Naive B cell (primary cell): ENCODE measurements around the gene GLIS1. TPM values are rescaled to one million over a fixed set of nuclear protein-coding genes. Genes with fewer than 3 reads are reported as not detected.

Experiments used
- ATAC-seq, 2 donors: fragments of 150-1000 bp; cut with Tn5 transposase; 2 replicates each; pipeline ENCODE4 v1.10.0; 2021; ENCODE audit warnings: low read depth in 2 of 2, mild to moderate bottlenecking in 2 of 2, moderate library complexity in 2 of 2
- DNase-seq: peaks from one replicate; pipeline ENCODE4 v3.0.0; 2022
- H3K27ac Mint-ChIP-seq, 6 donors: one replicate each; pipeline ENCODE4 v1.8.0; 2020 to 2022; ENCODE audit warnings: mild to moderate bottlenecking in 6 of 6, mixed read lengths in 6 of 6, moderate library complexity in 5 of 6, inconsistent platforms in 2 of 6
- H3K27me3 Mint-ChIP-seq, 3 donors: one replicate each; pipeline ENCODE4 v1.8.0; 2021 to 2022; ENCODE audit warnings: mixed read lengths in 3 of 3, mild to moderate bottlenecking in 1 of 3
- H3K36me3 Mint-ChIP-seq, 2 donors: one replicate each; pipeline ENCODE4 v1.8.0; 2020 to 2022; ENCODE audit warnings: mixed read lengths in 2 of 2, inconsistent platforms in 1 of 2, mild to moderate bottlenecking in 1 of 2
- H3K4me1 Mint-ChIP-seq, 3 donors: one replicate each; pipeline ENCODE4 v1.8.0; 2020 to 2022; ENCODE audit warnings: mixed read lengths in 3 of 3, inconsistent platforms in 1 of 3, mild to moderate bottlenecking in 1 of 3, moderate library complexity in 1 of 3
- H3K4me3 Mint-ChIP-seq, 8 donors: one replicate each; pipeline ENCODE4 v1.8.0; 2020 to 2022; ENCODE audit warnings: mild to moderate bottlenecking in 8 of 8, mixed read lengths in 8 of 8, moderate library complexity in 8 of 8, inconsistent platforms in 2 of 8
- H3K9me3 Mint-ChIP-seq, 7 donors: one replicate each; pipeline ENCODE4 v1.8.0; 2020 to 2022; ENCODE audit warnings: mixed read lengths in 7 of 7, mild to moderate bottlenecking in 5 of 7, inconsistent platforms in 2 of 7, moderate library complexity in 1 of 7
- polyA plus RNA-seq, 6 donors: library from polyadenylated mRNA; unstranded; fragments of 300-500 nt; fragmentation: Illumina TruSeq; gene quantifications; one replicate each; pipeline ENCODE4 v1.2.3, GENCODE V29; 2021; ENCODE audit warnings: low read depth in 6 of 6

The GLIS1 gene
- polyA plus RNA-seq, 6 donors from 2014 or later: not detected

DNA sequence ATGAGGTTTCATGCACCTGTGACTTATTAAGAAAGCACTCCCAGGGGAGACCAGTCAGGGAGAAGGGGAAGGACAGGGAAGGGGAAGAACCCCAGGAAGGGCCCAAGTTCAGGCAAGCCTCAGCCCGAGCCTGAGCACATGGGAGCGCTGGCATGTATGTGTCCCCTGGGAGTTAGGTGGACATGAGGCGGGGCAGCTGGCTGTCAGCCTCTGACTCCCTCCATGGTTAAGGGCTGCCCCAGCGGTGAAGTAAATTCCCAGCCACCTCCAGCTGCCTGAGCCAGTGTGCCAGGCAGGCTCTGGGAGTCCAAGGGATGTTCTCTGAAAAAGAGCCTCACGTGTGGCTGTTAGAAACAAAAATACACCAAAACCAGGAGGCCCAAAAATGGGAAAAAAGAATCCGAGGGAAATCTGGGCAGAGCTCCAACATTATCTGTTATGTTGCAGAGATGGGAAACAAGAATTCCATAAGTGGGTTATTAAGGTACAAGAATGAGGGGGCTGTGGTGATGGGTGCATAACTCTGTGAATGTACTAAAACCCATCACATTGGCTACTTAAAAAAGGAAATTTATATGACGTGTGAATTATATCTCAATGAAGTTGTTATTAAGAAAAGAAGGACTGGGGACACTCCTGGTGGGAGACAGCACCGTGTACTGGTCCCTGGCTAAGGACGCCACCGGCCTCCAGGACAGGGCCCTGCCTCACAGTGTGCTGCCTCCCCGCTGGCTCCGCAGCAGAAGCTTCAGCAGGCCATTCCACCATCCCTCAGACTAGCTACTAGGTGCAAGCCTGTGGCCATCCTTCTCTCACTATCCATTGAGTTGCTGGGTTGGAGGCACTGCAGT lies 261.1 kb downstream of the GLIS1 start:
- Mint-ChIP-seq H3K4me3 (no peak overlapping the region), H3K27ac (no peak overlapping the region), H3K36me3 (no peaks in the 10 kb centered on the region), H3K27me3 (peaks cover 12 to 28% (median 24%) of the 10 kb centered on the region in 3 donors), H3K9me3 (peaks cover 0 to 3% (median 0%) of the 10 kb centered on the region in 7 donors), H3K4me1 (no peaks in the 10 kb centered on the region)
- DNase-seq (no peak), ATAC-seq (no peak)

DNA sequence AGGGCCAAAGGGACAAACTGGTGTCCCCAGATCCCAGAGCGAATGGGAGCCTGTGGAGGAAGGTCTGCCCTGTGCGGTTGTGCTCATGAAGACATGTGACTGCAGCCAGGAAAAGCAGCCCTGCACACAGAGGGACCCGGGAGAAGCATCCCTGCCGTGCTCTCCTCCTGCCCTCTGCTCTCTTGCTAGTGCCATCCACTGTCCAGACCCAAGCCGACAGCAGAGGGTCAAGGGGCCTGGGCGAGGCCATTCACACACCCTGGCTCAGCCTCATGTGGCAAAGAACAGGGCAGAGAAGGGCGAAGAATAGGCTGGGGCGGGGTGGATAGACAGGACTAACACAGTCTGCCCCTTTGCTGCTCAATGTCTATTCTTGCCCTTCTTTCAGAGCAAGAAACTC lies 262.4 kb downstream of the GLIS1 start:
- Mint-ChIP-seq H3K9me3 (peaks cover 0 to 3% (median 0%) of the 10 kb centered on the region in 7 donors), H3K36me3 (no peaks in the 10 kb centered on the region), H3K27ac (no peak overlapping the region), H3K27me3 (peaks cover 12 to 21% (median 18%) of the 10 kb centered on the region in 3 donors), H3K4me3 (no peak overlapping the region), H3K4me1 (no peaks in the 10 kb centered on the region)
- ATAC-seq (no peak), DNase-seq (no peak)

DNA sequence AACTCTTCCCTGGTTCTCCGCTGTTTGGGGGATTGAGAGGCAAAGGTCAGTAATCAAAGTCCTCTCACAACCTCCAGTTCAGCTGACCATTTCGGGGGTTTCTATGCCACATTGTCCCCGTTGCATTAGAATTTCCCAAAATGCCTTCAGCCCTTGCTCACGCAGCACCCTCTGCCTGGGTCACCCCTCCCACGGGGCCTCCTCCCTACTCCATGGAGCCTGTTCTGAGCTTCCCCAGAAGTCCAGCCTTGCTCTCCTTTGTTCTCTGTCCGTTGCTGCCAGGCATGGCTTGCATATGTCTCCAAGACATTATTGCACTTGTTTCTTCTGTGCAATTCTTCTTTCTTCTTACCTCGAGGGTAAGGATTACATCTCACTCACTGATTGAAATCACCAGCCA lies 263.3 kb downstream of the GLIS1 start:
- no peaks in the 10 kb centered on the region for H3K4me1 Mint-ChIP-seq
- H3K4me3 Mint-ChIP-seq: no peak overlapping the region
- peak overlapping the region in 1 of 6 donors; percentile 12 for H3K27ac Mint-ChIP-seq
- peaks cover 0 to 3% (median 0%) of the 10 kb centered on the region in 7 donors for H3K9me3 Mint-ChIP-seq
- H3K27me3 Mint-ChIP-seq: peaks cover 12 to 18% (median 16%) of the 10 kb centered on the region in 3 donors
- H3K36me3 Mint-ChIP-seq: no peaks in the 10 kb centered on the region
- DNase-seq: no peak
- ATAC-seq: no peak

DNA sequence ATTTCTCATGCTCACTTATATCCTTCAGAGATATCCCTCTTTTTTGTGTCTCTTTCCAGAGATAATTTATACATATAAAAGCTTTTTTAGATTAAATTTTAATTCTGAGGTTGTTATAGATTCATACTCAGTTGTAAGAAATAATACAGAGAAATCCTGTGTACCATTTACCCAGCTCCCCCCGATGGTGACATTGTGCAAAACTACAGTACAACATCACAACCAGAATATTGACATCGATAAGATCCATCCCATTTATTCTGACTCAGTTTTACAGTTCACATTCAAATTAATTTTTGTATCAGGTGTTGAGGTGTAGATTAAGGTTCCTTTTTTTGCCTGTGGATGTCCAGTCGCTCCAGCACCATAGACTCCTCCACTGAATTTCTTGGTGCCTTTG lies 265.5 kb downstream of the GLIS1 start:
- Mint-ChIP-seq H3K4me1 (no peaks in the 10 kb centered on the region), H3K9me3 (no peaks in the 10 kb centered on the region), H3K27me3 (peaks cover 5 to 13% (median 7%) of the 10 kb centered on the region in 3 donors), H3K36me3 (no peaks in the 10 kb centered on the region), H3K27ac (no peak overlapping the region), H3K4me3 (no peak overlapping the region)
- ATAC-seq (no peak), DNase-seq (no peak)

GRCh38 chr1:53471000-53471399 lies 268.0 kb downstream of the GLIS1 start:
- no peak for DNase-seq
- H3K27ac Mint-ChIP-seq: no peak overlapping the region
- no peak overlapping the region for H3K4me3 Mint-ChIP-seq

GRCh38 chr1:53470584-53470983 lies 268.4 kb downstream of the GLIS1 start:
- no peaks in the 10 kb centered on the region for H3K9me3 Mint-ChIP-seq
- H3K36me3 Mint-ChIP-seq: no peaks in the 10 kb centered on the region
- H3K4me1 Mint-ChIP-seq: peaks cover 0 to 3% (median 0%) of the 10 kb centered on the region in 3 donors
- peaks cover 0 to 1% (median 0%) of the 10 kb centered on the region in 3 donors for H3K27me3 Mint-ChIP-seq
- DNase-seq: no peak
- ATAC-seq: no peak
- no peak overlapping the region for H3K4me3 Mint-ChIP-seq
- no peak overlapping the region for H3K27ac Mint-ChIP-seq

More at GRCh38 chr1:53471000-53471399, 268.0 kb downstream of the GLIS1 start:
- no peaks in the 10 kb centered on the region for H3K36me3 Mint-ChIP-seq
- ATAC-seq: no peak
- H3K27me3 Mint-ChIP-seq: peaks cover 0 to 6% (median 0%) of the 10 kb centered on the region in 3 donors
- no peaks in the 10 kb centered on the region for H3K9me3 Mint-ChIP-seq
- H3K4me1 Mint-ChIP-seq: peaks cover 0 to 3% (median 0%) of the 10 kb centered on the region in 3 donors

- Mint-ChIP-seq H3K4me1 (peaks cover 0 to 3% (median 0%) of the 10 kb centered on the region in 3 donors), H3K27me3 (no peaks in the 10 kb centered on the region), H3K27ac (no peak overlapping the region), H3K36me3 (no peaks in the 10 kb centered on the region), H3K4me3 (no peak overlapping the region), H3K9me3 (no peaks in the 10 kb centered on the region)
- no peak for DNase-seq
- no peak for ATAC-seq
Observed at GRCh38 chr1:53470155-53470554, 268.8 kb downstream of the GLIS1 start.

DNA sequence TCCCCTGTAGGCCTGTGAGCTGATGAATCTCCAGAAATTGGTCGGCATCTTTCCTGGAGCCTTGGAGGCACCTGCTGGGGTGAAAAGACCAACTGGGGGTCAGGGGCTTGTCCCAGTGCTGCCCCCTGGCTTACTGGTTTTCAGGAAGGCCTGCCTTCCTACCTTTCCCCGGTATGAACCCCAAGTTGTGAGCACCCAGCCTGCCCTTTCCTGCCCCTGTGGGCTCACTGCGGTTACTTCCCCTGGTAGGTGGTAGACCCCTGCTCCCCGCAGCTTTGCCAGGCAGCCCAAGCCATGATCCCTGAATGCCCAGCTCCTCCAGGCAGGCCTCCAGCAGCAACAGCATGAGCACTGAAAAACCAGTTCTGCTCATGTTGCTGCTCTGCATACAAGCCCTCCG lies 269.6 kb downstream of the GLIS1 start:
- Mint-ChIP-seq H3K4me3 (no peak overlapping the region), H3K36me3 (no peaks in the 10 kb centered on the region), H3K9me3 (no peaks in the 10 kb centered on the region), H3K27ac (peak overlapping the region in 2 of 6 donors; percentile 56 to 79), H3K4me1 (peaks cover 0 to 3% (median 0%) of the 10 kb centered on the region in 3 donors), H3K27me3 (no peaks in the 10 kb centered on the region)
- DNase-seq: no peak
- ATAC-seq: no peak

GRCh38 chr1:53468374-53468773 lies 270.6 kb downstream of the GLIS1 start:
- no peaks in the 10 kb centered on the region for H3K36me3 Mint-ChIP-seq
- no peak overlapping the region for H3K4me3 Mint-ChIP-seq
- ATAC-seq (no peak), DNase-seq (no peak)
- no peaks in the 10 kb centered on the region for H3K27me3 Mint-ChIP-seq
- H3K4me1 Mint-ChIP-seq: peaks cover 0 to 3% (median 0%) of the 10 kb centered on the region in 3 donors
- no peak overlapping the region for H3K27ac Mint-ChIP-seq
- no peaks in the 10 kb centered on the region for H3K9me3 Mint-ChIP-seq

DNA sequence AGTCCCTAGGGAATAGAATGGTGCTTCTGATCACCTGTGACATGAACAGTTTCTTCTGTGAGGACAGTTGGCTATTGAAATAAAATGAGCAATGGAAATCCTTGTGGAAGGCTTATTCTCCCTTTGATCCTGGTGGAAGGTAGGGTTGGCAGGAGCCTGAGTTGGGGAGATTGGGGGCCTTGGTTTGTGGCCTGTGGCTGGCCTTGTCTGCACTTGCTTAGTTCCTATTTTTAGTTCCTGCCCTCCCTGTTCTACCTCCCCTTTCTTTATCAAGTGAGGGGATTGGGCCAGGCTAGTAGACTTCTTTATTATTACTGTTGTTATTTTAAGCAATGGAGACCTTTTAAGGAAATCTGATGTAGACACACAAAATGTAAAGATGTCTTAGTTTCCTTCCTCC lies 271.6 kb downstream of the GLIS1 start:
- no peak overlapping the region for H3K4me3 Mint-ChIP-seq
- no peaks in the 10 kb centered on the region for H3K27me3 Mint-ChIP-seq
- DNase-seq (no peak), ATAC-seq (no peak)
- no peaks in the 10 kb centered on the region for H3K36me3 Mint-ChIP-seq
- peaks cover 0 to 3% (median 0%) of the 10 kb centered on the region in 3 donors for H3K4me1 Mint-ChIP-seq
- H3K27ac Mint-ChIP-seq: peak overlapping the region in 1 of 6 donors; percentile 12
- no peaks in the 10 kb centered on the region for H3K9me3 Mint-ChIP-seq

GRCh38 chr1:53465023-53465957 lies 273.7 kb downstream of the GLIS1 start:
- no peaks in the 10 kb centered on the region for H3K36me3 Mint-ChIP-seq
- DNase-seq (no peak), ATAC-seq (no peak)
- no peak overlapping the region for H3K27ac Mint-ChIP-seq
- H3K9me3 Mint-ChIP-seq: no peaks in the 10 kb centered on the region
- H3K27me3 Mint-ChIP-seq: no peaks in the 10 kb centered on the region
- peaks cover 0 to 3% (median 0%) of the 10 kb centered on the region in 3 donors for H3K4me1 Mint-ChIP-seq
- H3K4me3 Mint-ChIP-seq: no peak overlapping the region

GRCh38 chr1:53463961-53464899 lies 274.7 kb downstream of the GLIS1 start:
- Mint-ChIP-seq H3K36me3 (no peaks in the 10 kb centered on the region), H3K4me3 (no peak overlapping the region), H3K27ac (no peak overlapping the region), H3K9me3 (no peaks in the 10 kb centered on the region), H3K4me1 (peaks cover 0 to 3% (median 0%) of the 10 kb centered on the region in 3 donors), H3K27me3 (no peaks in the 10 kb centered on the region)
- ATAC-seq (no peak), DNase-seq (no peak)
